Lung (tissue), 12 donors: ENCODE results near the gene RANBP17. TPM values are rescaled to one million over a fixed set of nuclear protein-coding genes. Genes with fewer than 3 reads are reported as not detected.

ENCODE experiments used
- ATAC-seq: fragments of 200-7000 bp; cut with Tn5 transposase; one replicate; pipeline ENCODE4 v1.9.1; 2020; ENCODE audit warnings: moderate number of reproducible peaks; ENCODE audit not compliant: insufficient read depth, low FRiP score
- DNase-seq, 3 donors: peaks; one replicate each; pipeline ENCODE4 v3.0.0-alpha.2; 2013 to 2017
- H3K27ac ChIP-seq, 2 donors: one replicate each; pipeline ENCODE4 v1.5.1; 2013; ENCODE audit warnings: mild to moderate bottlenecking in 2 of 2, moderate library complexity in 2 of 2, control low read depth in 1 of 2, inconsistent platforms in 1 of 2, low read depth in 1 of 2, low read length in 1 of 2
- H3K27me3 ChIP-seq, 3 donors: one replicate each; pipeline ENCODE4 v1.5.1; 2013; ENCODE audit warnings: low read length in 2 of 3; ENCODE audit not compliant: control insufficient read depth in 3 of 3, insufficient read depth in 3 of 3
- H3K36me3 ChIP-seq, 4 donors: one replicate each; pipeline ENCODE4 v1.5.1; 2013; ENCODE audit warnings: low read length in 4 of 4, mild to moderate bottlenecking in 1 of 4, moderate library complexity in 1 of 4; ENCODE audit not compliant: control insufficient read depth in 4 of 4, insufficient read depth in 4 of 4
- H3K4me1 ChIP-seq, 5 donors: one replicate each; pipeline ENCODE4 v1.5.1; 2013; ENCODE audit warnings: low read length in 5 of 5, mild to moderate bottlenecking in 2 of 5, moderate library complexity in 1 of 5; ENCODE audit not compliant: control insufficient read depth in 5 of 5, insufficient read depth in 5 of 5
- H3K4me3 ChIP-seq: one replicate; pipeline ENCODE4 v1.5.1; 2013; ENCODE audit warnings: mild to moderate bottlenecking, control low read depth, moderate library complexity
- H3K9ac ChIP-seq, 2 donors: one replicate each; pipeline ENCODE4 v1.5.1; 2013; ENCODE audit warnings: low read length in 2 of 2, control low read depth in 1 of 2; ENCODE audit not compliant: insufficient read depth in 1 of 2
- H3K9me3 ChIP-seq, 4 donors: one replicate each; pipeline ENCODE4 v1.5.1; 2013; ENCODE audit warnings: low read length in 3 of 4, mild to moderate bottlenecking in 1 of 4, moderate library complexity in 1 of 4; ENCODE audit not compliant: control insufficient read depth in 4 of 4, insufficient read depth in 3 of 4
- CTCF ChIP-seq: IDR thresholded peaks from 2 replicates; pipeline ENCODE4 v1.5.1; 2012; ENCODE audit warnings: mild to moderate bottlenecking; ENCODE audit errors: control extremely low read depth, extremely low read depth
- WGBS, 2 donors: extraction: QIAGEN DNeasy Blood & Tissue Kit; methylation state at CpG; one replicate each; pipeline ENCODE4 v1.1.7; 2013; 5-methylcytosine and 5-hydroxymethylcytosine counted together
- polyA plus RNA-seq, 2 donors: library from polyadenylated mRNA; stranded (reverse); fragments of 200-250 nt; gene quantifications; one replicate each; pipeline ENCODE4 v1.2.1, GENCODE V29; 2013
- total RNA-seq, 2 donors: library from RNA; depleted of rRNA in 1 of 2; stranded (reverse); fragments of >200 nt in 1 of 2; gene quantifications; one replicate each; pipeline ENCODE4 v1.2.1, GENCODE V29; 2014 to 2021
- donor health status: control.
- donor health status: control.
- donor health status: Bipolar disorder and iron deficiency.
- donor health status: healthy.
- donor health status: DM: yes; HTN: yes; CAD: no.

The RANBP17 gene
- total and polyA plus RNA-seq, 4 donors = 1.8 to 130 (median 11.0) TPM

GRCh38 chr5:171307789-171308452 is 446.1 kb downstream of the RANBP17 start:
- H3K4me1 ChIP-seq = peaks cover 0 to 27% (median 17%) of the 10 kb centered on the region in 5 donors
- ATAC-seq (no peak), DNase-seq (peak in 1 of 3 donors; percentile 33)
- H3K9me3 ChIP-seq = peaks cover 0 to 10% (median 0%) of the 10 kb centered on the region in 4 donors
- peaks cover 23 to 84% (median 70%) of the 10 kb centered on the region in 3 donors for H3K27me3 ChIP-seq
- H3K9ac ChIP-seq = no peak overlapping the region
- H3K4me3 ChIP-seq = no peak overlapping the region
- no peak for TF ChIP-seq CTCF
- 14 to 21% methylated on average over 42 of the region's 42 CpGs for WGBS, 2 donors
- H3K27ac ChIP-seq = no peak overlapping the region
- no peaks in the 10 kb centered on the region for H3K36me3 ChIP-seq

- Histone ChIP-seq H3K36me3 (no peaks in the 10 kb centered on the region), H3K27me3 (peaks cover 23 to 87% (median 78%) of the 10 kb centered on the region in 3 donors), H3K4me1 (peaks cover 0 to 30% (median 17%) of the 10 kb centered on the region in 5 donors), H3K27ac (no peak within 1 kb of the TSS), H3K4me3 (no peak within 1 kb of the TSS), H3K9ac (no peak within 1 kb of the TSS), H3K9me3 (peaks cover 0 to 13% (median 0%) of the 10 kb centered on the region in 4 donors)
- DNase-seq (peak; percentile 38 to 65 (median 42)), ATAC-seq (no peak)
- TF ChIP-seq CTCF = no peak
- WGBS, 2 donors = 5 to 10% methylated on average over 73 of the region's 73 CpGs
Measured at GRCh38 chr5:171308453-171309275, 446.8 kb downstream of the RANBP17 start, which contains the start of gene TLX3. Gene TLX3 (plus strand): TSS chr5:171309248. CDS start chr5:171309366, 118 bp downstream.

GRCh38 chr5:171309276-171310211 is 447.7 kb downstream of the RANBP17 start:
- DNase-seq (peak in 1 of 3 donors; percentile 14), ATAC-seq (no peak)
- peaks cover 0 to 32% (median 17%) of the 10 kb centered on the region in 5 donors for H3K4me1 ChIP-seq
- peaks cover 0 to 14% (median 0%) of the 10 kb centered on the region in 4 donors for H3K9me3 ChIP-seq
- no peak overlapping the region for H3K4me3 ChIP-seq
- H3K27ac ChIP-seq = no peak overlapping the region
- no peaks in the 10 kb centered on the region for H3K36me3 ChIP-seq
- WGBS, 2 donors = 3 to 7% methylated on average over 65 to 106 of the region's 106 CpGs
- TF ChIP-seq CTCF = no peak
- H3K9ac ChIP-seq = no peak overlapping the region
- H3K27me3 ChIP-seq = peaks cover 23 to 87% (median 78%) of the 10 kb centered on the region in 3 donors
